Eye (tissue), 1 donor: Measurements from ENCODE around the gene ALPK3.

Source experiments
- DNase-seq: peaks from one replicate; pipeline ENCODE4 v3.0.0-alpha.2; 2015

ALPK3 gene

DNA sequence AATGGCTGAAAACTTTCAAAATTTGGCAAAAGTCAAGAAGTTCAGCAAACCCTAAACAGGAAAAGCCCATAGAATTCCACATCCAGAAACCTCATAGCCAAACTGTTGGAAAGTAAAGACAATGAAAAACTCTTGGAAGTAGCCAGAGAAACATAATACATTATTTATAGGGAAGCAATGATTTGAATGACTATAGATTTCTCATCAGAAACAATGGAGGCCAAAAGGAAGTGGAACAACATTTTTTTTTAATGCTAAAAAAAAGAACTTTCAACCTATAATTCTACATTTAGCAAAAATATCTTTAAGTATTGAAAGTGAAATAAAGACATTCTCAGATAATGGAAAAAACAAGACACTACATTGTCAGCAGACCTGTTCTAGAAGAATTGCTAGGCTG, 30.2 kb downstream of the ALPK3 start:
- DNase-seq: no peak

DNA sequence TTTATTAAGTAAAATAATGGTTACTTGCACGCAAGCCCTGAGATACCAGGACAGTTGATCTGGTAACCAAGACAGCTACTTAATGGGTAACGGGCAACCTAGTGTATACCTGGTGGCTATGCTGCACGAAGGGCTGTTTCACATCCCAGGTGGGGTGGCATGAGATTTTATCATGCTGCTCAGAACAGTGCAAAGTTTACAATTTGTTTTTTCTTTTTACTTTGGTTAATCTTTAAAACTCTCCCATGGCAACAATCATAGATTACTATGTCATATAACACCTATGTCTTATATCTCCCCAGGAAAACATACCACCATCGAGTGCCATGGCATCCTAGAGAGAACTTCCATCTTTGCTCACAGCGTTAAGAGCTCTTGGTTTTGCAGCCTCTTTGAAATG, 35.1 kb downstream of the ALPK3 start:
- no peak for DNase-seq

DNA sequence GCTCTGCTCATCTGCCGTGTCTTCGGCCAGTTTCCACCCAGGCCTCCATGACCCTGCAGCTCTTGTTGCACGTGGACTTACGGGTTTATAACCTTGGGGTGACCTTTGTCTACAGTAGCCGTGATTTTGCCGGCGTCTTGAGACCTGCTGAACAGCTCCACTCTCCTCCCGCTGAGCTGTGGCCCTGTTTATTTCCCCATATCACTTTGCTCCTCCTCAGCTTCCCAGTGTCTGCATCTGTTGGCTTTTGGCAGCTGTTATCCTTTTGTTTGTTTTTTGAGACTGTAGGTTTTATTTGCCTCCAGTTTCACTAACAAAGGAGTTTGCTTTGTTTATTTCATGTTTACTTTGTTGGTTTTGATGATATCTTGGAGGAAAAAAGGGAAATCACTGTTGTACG, 38.0 kb downstream of the ALPK3 start:
- DNase-seq: no peak

DNA sequence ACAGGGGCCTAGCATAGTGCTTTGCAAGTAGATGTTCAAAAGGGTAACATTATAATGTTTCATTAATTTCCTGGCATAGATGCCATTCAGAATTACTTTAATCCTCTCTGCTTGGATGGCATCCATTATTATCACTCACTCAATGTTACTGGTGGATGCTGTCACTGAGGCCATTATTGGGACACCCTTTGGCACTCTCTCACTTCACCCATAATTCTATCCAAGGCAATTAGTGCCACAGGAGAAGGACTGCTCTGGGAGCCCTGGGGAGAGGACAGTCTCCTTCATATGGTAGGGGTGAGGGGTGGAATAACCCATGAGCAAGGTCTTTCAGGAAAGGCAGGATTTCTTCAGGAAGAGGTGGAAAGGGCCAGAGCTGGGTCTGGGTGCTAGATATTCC, 38.6 kb downstream of the ALPK3 start:
- no peak for DNase-seq

DNA sequence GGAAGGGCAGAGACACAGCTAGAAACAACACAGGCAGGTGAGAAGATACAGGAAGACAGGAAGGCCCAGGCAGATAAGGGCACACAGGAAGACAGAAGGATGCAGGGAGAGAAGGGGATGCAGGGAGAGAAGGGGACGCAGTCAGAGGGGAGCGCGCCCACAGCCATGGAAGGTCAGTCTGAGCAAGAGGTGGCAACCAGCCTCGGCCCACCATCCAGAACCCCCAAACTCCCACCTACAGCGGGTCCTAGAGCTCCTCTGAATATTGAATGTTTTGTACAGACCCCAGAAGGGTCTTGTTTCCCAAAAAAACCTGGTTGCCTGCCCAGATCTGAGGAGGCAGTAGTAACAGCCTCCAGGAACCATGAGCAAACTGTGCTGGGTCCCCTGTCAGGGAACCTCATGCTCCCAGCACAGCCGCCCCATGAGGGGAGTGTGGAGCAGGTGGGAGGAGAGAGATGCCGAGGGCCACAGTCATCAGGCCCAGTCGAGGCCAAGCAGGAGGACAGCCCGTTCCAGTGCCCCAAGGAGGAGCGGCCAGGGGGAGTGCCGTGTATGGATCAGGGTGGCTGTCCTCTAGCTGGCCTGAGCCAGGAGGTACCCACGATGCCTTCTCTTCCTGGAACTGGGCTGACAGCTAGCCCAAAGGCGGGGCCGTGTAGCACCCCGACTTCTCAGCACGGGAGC, 39.7 kb downstream of the ALPK3 start:
- no peak for DNase-seq

GRCh38 chr15:84857418-84858004, 40.4 kb downstream of the ALPK3 start:
- no peak for DNase-seq

DNA sequence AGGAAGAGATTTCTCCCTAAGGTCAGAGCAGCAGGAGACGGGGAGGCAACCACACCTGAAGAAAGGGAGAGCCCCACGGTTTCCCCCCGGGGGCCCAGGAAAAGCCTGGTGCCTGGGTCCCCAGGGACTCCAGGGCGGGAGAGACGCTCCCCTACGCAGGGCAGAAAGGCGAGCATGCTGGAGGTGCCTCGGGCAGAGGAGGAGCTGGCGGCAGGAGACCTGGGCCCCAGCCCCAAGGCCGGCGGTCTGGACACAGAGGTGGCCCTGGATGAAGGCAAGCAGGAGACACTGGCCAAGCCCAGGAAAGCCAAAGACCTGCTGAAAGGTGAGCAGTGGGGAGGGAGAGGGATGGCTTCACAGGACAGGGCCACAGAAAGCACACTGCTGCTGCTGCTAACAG, 41.1 kb downstream of the ALPK3 start:
- no peak for DNase-seq

DNA sequence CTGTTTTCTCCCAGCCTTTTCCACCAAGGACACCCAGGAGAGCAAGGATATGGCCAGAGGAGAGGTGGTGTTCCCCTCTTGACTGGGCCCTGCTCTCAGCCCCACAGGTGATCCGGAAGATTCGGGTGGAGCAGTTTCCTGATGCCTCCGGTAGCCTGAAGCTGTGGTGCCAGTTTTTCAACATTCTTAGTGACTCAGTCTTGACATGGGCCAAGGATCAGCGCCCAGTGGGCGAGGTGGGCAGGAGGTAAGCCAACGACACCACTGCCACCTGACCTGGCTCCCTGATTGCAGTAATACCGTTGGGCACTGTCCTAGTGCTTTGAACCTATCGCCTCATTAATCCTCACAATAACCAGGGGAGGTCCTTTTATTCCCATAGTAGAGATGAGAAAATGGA, 42.0 kb downstream of the ALPK3 start:
- no peak for DNase-seq

DNA sequence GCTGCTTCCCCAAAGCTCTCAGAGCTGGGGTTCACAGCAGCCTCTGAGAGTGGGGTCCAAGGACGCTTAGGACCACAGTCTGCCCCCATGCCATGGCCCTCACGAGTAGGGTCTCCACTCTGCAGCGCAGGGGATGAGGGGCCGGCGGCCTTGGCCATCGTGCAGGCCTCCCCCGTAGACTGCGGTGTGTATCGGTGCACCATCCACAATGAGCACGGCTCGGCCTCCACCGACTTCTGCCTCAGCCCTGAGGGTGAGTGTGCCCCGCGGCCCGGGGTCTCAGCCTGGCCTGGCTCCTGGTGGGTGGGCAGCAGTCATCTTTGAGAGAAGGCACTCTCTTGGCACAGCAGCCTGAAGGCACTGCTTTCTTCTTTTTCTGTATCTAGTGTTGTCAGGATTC, 42.5 kb downstream of the ALPK3 start:
- DNase-seq: no peak

DNA sequence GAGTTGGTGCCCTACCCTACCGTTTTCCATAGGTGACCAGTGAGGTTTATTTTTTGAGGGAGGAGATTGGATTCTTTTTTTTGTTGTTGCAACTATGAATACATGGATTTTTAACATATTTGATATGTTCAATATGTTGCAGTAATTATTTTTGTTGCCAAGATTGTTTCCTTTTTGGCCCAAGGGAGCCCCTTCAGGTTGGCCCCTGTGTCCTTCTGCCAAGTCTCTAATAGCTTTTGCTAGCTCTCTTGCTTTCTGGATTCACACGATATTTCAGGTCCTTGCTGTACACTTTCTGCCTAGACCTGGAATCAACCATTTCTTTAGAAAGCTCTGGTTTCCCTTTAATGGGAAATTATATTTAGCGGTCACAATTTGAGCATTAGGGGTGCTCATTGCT, 44.6 kb downstream of the ALPK3 start:
- no peak for DNase-seq

DNA sequence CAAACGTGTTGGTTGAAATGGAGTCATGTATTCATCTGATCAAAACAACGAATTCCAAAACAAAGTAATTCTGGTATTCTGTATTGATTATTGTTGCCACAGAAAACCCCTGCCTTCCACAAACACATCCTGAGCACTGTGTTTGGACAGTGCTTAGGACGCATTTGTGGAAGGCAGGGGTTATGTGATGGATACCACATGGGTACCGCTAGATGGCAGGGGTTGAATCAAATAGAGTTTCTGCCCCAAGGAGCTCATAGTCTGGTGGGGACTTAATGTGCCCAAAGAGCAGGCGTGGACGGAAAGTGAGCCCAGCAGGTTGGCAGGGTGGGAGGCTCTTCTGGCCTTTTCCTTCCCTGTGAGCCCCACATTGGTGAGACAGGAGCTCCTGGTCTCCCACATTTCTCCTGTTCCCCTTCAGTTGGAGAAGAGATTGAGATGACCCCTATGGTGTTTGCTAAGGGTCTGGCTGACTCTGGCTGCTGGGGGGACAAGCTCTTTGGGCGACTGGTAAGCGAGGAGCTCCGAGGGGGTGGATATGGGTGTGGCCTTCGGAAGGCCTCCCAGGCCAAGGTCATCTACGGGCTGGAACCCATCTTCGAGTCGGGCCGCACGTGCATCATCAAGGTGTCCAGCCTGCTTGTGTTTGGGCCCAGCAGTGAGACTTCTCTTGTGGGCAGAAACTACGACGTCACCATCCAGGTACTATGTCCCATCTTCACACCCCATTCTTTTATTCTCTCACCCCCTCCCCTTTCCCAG, 45.2 kb downstream of the ALPK3 start:
- DNase-seq: no peak

DNA sequence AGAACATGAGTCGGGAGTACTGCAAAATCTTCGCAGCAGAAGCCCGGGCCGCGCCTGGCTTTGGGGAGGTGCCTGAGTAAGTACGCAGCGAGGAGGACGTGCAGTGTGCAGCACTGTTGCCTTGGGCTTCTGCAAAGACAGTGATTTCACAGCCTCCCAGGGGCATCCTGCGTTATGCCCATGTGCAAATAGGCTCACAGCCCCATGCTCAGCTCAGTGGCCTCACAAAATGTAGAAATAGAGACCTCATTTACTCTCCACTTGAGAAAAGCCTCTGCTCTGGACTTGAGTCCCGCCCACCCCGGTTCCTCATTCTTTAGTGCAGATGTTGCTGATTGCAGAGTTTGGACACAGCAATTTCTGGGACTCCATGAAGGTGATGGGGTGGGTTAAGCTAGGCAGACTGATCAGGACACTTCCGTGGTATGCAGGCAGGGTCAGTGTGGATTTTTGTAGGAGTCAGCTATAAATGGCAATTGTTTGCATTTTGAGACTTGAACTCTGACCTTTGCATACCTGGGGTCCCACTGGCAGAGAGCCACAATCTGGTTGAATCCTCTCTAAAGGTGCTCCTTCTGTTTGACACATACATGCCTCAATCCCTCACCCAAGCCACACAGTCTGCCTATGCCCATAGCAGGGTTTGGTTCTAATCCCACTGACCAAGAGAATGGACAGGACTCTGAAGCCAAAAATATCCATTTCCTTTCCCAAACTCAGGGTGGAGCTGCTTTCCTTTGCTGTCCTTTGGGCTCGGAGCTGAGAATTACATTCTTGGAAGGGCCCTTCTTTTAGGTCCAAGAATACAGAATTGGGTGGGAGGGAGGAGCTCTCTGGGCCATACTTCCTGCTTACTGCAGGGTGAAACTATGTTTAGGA, 46.6 kb downstream of the ALPK3 start:
- no peak for DNase-seq

- no peak for DNase-seq
Observed at GRCh38 chr15:84864444-84864795, 47.3 kb downstream of the ALPK3 start.

DNA sequence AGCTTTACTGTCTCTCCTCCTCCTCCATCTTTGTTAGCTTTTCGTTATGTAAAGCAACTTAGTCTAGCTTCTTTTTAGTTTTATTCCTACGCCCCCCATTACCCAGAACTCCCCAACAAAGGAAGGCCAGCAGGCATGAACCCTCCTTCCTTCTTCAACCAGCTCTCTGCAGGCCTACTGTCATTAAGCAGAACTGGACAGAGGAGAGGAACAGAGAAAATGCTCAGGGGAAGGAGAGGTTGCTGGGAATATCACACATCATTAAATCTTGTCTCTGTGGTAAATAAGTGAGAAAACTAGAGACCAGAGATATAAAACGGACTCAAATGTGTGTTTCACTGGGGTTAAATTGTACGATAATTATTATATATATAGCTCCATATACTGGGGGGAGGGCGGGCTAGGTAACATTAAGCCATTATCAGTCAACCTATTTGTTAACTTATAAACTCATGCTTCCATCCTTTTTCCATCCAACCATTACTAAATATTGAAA, 48.0 kb downstream of the ALPK3 start:
- no peak for DNase-seq

DNA sequence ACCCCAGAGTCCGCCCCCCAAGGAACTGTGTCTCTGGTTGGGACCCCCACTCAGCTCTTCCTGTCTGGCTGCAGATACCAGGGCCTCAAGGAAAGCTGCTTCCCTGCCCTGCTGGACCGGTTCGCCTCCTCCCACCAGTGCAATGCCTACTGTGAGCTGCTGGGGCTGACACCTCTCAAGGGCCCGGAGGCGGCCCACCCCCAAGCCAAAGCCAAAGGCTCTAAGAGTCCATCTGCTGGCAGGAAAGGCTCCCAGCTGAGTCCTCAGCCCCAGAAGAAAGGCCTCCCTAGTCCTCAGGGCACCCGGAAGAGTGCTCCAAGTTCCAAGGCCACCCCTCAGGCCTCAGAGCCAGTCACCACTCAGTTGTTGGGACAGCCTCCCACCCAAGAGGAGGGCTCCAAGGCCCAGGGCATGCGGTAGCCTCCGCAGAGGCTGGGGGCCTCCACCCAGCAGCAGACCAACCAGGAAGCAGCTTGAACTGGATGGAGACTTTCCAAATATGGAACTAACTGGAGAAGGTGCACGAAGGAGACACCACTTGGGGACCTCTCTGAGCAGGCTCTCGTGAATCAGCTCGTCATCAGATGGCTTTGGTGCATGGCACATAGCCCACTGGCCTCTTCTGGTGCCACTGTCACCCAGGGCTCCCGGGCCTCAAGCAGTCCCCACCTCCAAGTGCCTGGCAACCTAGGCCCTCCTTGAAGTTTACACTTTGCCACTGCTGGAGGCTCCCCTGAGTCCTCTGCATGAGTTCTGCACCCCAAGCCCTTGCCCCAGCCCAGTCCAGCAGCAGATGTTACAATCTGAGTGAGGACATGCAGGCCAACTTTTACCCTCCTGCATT, 51.1 kb downstream of the ALPK3 start:
- no peak for DNase-seq

- DNase-seq: no peak
Observed at GRCh38 chr15:84869510-84869909, 52.4 kb downstream of the ALPK3 start.

DNA sequence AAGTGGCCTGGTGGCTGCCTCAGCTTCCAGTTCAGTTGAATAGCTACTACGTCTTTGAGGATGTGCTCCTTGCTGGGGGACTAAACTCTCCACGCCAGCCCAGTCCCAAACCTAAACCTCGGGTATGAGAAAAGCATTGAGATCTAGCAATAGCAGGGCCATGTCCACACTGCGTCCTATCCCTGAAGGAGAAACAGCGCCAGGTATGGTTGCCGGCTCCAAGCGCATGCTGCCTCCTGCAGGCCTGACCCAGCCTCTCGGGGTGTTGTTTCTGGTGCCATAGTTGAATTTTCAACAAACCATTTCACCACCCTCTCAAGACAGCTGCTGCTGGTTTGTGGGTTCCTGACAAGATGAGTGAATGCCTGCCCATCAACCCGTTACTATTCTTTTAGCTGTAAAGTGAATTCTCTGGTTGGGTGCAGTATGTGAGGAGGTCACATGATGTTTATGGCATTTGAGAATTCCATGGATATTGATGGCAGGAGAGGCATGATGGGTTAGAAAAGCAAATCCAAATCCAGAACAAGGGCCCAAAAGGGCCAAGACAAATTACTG, 54.4 kb downstream of the ALPK3 start:
- no peak for DNase-seq

- DNase-seq: no peak
Observed at GRCh38 chr15:84872009-84872910, 55.1 kb downstream of the ALPK3 start.

- DNase-seq: no peak
Observed at GRCh38 chr15:84873997-84874396, 56.8 kb downstream of the ALPK3 start.

DNA sequence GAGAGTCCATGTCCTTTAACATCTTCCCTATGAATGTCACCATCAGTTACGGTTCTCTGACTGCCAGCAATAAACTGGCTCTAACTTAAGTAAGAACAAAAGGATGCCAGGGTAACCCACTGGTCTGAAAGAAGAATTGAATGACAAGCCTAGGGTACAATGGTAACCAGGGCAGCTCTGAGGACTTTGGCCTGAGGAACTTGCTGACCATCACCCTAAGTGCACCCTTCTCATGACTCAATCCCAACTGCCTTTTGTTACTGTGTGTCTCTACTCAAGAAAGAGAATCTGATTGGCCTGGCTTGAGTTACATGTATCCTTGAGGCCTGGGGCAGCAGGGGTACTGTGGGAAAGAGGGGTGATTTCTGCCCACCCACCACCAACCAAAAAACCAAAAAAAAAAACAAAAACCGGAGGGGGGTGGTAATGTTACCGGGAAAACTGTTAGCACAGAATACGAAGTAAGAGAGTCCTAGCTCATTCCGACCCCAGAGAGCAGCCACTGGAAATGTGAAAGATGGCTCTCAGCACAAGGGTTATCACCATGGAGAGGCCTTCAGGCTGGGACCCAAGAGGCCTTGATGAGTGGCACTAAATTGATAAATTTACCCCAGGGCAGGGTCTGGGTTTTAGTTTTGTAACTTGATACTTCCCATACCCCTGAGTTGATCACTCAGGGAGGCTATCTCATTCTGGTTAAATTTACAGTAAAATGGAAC, 58.0 kb downstream of the ALPK3 start:
- DNase-seq: no peak
